ENCODE results near the gene RPS5.

The RPS5 gene

GRCh38 chr19:58353717-58354477, 33.2 kb upstream of the RPS5 start:
- TF ChIP-seq GATA3 (IDR thresholded peaks at IDR 0.05; ENCODE audit: low read depth, low read length) = no peak
- TF ChIP-seq GATA2 (IDR thresholded peaks at IDR 0.05; ENCODE audit: low read depth, low read length) = no peak

- TF ChIP-seq GATA3 (IDR thresholded peaks at IDR 0.05; ENCODE audit: low read depth, low read length) = no peak
- no peak for TF ChIP-seq GATA2 (IDR thresholded peaks at IDR 0.05; ENCODE audit: low read depth, low read length)
Observed at GRCh38 chr19:58354478-58355030, 32.5 kb upstream of the RPS5 start.

GRCh38 chr19:58355215-58355796, 31.8 kb upstream of the RPS5 start:
- TF ChIP-seq GATA3 (IDR thresholded peaks at IDR 0.05; ENCODE audit: low read depth, low read length) (no peak), GATA2 (IDR thresholded peaks at IDR 0.05; ENCODE audit: low read depth, low read length) (no peak)

DNA sequence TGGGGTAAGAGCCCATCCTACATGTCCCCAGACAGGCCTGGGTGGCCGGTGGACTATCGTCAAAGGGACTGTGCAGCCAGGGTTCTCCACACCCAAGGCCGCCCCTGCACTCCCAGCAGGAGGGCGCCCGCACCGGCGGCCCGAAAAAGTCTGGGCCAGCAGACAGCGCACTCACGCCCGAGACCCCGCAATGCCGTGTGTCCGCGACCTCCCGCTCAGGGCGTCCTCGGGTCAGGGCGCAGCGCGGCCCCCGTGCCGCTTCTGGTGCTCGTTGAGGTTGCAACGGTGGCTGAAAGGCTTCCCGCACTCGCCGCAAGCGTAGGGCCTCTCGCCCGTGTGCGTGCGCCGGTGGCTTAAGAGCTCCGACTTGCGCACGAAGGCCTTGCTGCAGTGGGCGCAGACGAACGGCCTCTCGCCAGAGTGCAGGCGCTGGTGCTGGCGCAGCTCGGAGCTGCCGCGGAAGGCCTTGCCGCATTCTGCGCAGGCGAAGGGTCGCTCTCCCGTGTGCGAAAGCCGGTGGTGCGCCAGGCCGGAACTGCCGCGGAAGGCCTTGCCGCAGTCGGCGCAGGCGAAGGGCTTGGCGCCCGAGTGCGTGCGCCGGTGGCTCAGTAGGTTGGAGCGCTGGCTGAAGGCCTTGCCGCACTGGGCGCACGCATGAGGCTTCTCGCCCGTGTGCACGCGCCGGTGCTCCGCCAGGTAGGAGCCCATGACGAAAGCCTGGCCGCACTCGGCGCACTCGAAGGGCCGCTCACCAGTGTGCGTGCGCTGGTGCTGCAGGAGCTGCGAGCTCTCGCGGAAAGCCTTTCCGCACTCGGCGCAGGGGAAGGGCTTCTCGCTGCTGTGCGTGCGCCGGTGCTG, 30.9 kb upstream of the RPS5 start:
- TF ChIP-seq GATA3 (IDR thresholded peaks at IDR 0.05; ENCODE audit: low read depth, low read length) = no peak
- TF ChIP-seq GATA2 (IDR thresholded peaks at IDR 0.05; ENCODE audit: low read depth, low read length) = no peak

DNA sequence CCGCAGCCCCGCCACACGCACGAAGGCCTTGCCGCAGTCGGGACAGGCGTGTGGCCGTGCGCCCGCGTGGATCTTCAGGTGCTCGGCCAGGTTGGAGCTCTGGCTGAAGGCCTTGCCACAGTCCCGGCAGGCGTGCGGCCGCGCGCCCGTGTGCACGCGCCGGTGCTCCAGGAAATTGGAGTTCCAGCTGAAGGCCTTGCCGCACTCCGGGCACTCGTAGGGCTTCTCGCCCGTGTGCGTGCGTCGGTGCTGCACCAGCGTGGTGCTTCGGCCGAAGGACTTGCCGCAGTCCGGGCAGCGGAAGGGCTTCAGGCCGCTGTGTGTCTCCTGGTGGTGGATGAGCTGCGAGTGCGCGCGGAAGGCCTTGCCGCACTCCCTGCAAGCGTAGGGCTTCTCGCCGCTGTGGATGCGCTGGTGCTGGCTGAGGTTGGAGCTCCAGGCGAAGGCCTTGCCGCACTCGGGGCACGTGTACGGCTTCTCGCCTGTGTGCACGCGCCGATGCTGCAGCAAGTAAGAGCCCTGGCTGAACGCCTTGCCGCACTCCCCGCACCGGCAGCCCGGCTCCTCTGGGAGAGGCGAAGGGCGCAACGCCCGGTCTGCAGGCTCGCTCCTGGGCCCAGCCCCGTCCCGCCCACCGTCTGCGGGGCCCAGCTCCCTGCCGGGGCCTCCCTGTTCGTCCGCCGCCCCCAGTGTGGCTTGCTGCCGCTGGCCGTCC, 30.1 kb upstream of the RPS5 start:
- no peak for TF ChIP-seq GATA3 (IDR thresholded peaks at IDR 0.05; ENCODE audit: low read depth, low read length)

DNA sequence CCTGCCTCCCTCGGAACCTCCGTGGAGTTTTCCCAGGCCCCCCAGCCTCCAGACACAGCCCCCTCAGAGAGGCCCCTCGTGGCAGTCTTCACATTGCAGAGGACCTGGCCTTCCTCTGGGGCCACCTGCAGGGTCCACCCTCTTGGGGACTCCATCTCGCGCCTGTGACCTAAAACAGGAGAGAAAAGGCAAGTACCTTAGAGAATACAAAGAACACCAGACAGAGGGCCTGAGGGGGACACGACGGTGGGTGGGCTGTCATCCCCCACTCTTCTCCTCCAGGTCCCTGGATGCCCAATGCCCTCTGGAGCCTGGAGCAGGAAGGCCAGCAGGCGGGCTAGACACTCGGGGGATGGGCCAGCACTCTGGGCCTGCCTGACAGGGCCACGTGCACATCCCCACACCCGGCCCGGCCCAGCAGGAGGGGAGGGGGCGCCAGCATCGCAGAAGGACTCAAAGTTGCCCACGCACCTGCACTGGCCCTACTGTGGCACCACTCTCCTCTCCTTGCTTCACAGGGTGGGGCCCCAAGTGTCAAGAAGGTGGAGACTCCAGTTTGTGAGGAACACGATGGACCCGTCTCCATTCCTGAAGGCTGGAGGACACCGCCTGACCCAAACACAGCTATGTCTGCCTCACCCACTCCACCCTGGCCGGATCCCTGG, 29.5 kb upstream of the RPS5 start:
- TF ChIP-seq GATA3 (IDR thresholded peaks at IDR 0.05; ENCODE audit: low read depth, low read length) = no peak
- no peak for TF ChIP-seq GATA2 (IDR thresholded peaks at IDR 0.05; ENCODE audit: low read depth, low read length)

GRCh38 chr19:58361900-58362271, 25.2 kb upstream of the RPS5 start:
- TF ChIP-seq GATA3 (IDR thresholded peaks at IDR 0.05; ENCODE audit: low read depth, low read length) (no peak), GATA2 (IDR thresholded peaks at IDR 0.05; ENCODE audit: low read depth, low read length) (no peak)

- TF ChIP-seq GATA2 (IDR thresholded peaks at IDR 0.05; ENCODE audit: low read depth, low read length) = no peak
Observed at GRCh38 chr19:58362272-58362994, 24.6 kb upstream of the RPS5 start, which contains the start of gene ZNF497. TSS of gene ZNF497 (minus strand) at chr19:58362751. CDS start at chr19:58357635, 5,116 bp downstream.

DNA sequence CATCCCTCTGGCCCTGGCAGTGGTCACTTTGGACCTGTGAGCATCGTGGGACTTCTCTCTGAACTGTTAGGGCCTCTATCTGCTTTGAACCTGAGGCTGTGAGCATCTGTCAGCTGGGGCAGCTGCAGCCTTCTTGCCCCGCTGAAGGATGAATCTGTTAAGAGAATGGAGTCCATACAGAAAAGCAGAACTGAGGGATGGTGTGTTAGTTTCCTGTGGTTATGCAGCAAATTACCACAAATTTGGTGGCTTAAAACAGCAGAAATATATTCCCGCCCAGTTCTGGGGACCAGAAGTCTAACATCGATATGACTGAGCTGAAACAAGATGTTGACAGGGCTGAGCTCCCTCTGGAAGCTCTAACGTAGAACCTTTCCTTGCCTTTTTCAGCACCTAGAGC, 22.9 kb upstream of the RPS5 start:
- no peak for TF ChIP-seq GATA2 (IDR thresholded peaks at IDR 0.05; ENCODE audit: low read depth, low read length)
- TF ChIP-seq GATA3 (IDR thresholded peaks at IDR 0.05; ENCODE audit: low read depth, low read length) = no peak

- TF ChIP-seq GATA3 (IDR thresholded peaks at IDR 0.05; ENCODE audit: low read depth, low read length) = no peak
- no peak for TF ChIP-seq GATA2 (IDR thresholded peaks at IDR 0.05; ENCODE audit: low read depth, low read length)
Observed at GRCh38 chr19:58366585-58367430, 20.3 kb upstream of the RPS5 start.

DNA sequence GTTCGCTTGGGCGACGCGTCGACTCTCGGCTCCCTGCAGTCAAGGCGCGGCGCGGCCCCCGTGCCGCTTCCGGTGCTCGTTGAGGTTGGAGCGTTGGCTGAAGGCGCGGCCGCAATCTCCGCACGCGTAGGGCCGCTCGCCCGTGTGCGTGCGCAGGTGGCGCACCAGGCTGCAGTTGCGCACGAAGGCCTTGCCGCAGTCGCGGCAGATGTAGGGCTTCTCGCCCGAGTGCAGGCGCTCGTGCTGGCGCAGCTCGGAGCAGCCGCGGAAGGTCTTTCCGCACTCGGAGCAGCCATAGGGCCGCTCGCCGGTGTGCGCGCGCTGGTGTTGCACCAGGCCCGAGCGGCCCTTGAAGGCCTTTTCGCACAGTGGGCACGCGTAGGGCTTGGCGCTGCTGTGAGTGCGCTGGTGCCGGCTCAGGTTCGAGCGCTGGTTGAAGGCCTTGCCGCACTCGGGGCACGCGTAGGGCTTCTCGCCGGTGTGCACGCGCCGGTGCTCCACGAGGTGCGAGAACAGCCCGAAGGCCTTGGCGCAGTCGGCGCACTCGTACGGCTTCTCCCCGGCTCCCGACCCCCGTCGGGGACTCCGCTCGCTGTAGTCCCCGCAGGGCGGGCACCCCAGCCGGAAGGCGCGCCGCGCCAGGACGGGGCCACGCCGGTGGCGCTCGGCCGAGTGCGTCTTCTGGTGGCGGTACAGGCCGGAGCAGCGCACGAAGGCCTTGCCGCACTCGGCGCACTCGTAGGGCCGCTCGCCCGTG, 19.2 kb upstream of the RPS5 start:
- TF ChIP-seq GATA3 (IDR thresholded peaks at IDR 0.05; ENCODE audit: low read depth, low read length) = no peak
- no peak for TF ChIP-seq GATA2 (IDR thresholded peaks at IDR 0.05; ENCODE audit: low read depth, low read length)

Data from SH-SY5Y (cell line).